ENCODE measurements around the gene EMSY.
"Not testable (repeated sequence)": the region's sequence is repeated elsewhere in the genome, so short reads cannot be mapped to it uniquely, and the experiment has no call there.

The EMSY gene

GRCh38 chr11:76524919-76525318 lies 80.1 kb downstream of the EMSY start:
- no peak for DNase-seq

- DNase-seq, result no peak
Observed at GRCh38 chr11:76526878-76527277, 82.1 kb downstream of the EMSY start.

GRCh38 chr11:76542436-76542835 lies 97.6 kb downstream of the EMSY start:
- no peak for DNase-seq

DNA sequence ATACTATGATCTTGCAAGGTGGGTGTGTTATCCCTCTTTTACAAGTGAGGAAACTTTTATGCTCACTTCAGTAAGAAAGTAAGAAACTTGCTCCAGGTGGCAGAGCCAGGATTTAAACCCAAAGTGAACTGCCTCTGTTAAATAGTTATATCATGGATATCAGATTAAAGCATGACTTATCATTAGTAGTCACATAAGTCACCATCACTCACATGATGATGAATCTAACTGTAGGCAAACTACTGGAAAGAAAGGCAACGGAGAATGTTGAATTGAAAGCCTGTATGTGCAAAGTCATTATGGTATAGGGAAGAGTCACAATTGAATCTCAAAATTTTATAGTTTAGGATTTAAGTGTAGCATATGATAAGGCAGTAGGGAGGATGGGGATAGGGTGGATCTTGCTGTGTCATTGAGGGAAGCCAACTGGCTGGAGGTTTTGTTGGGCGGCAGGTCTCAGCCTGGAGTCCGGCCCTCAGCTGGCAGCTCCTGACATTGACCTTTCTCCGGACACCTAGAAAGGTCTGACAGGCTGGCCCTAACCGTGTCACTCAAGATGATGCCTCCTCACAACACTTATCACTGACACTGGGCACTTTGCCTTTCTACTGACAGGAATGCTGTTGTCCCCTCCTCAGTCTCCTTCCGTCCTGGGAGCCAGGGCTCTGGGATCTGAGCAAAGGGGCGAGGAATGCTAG lies 98.3 kb downstream of the EMSY start:
- DNase-seq, result no peak

- no peak for DNase-seq
Observed at GRCh38 chr11:76550781-76551180, 106.0 kb downstream of the EMSY start.

DNA sequence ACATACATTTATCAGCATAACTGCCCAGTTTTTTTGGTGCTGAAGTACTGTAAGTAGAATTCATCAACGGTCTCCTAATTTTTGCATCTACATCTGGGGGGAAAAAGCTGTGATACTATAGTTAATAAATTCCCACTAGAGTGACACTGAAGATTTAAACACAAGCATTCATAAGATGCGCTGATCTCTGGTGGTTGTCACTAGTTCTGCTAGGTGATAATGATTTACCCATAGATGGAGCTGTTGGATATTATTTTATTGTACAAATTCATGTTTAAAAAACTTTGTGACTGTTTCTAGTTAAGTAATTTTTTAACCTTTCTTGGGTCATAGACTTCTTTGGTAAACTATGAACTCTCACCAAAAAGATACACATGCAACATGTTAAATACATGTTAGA lies 106.6 kb downstream of the EMSY start:
- no peak for DNase-seq

DNA sequence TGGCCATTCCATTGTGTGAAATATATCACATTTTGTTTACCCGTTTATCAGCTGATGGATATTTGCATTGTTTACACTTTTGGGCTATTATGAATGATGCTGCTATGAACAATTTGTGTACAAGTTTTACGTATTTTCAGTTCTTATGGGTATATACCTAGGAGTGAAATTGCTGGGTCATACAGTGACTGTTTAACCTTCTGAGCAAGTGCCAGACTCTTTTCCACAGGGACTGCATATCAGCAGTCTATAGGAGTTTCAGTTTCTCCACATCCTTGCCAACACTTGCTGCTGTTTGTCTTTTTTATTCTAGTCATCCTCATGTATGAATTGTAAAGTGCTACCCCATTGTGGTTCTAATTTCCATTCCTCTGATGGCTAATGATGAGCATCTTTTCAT lies 108.2 kb downstream of the EMSY start:
- DNase-seq, result no peak

DNA sequence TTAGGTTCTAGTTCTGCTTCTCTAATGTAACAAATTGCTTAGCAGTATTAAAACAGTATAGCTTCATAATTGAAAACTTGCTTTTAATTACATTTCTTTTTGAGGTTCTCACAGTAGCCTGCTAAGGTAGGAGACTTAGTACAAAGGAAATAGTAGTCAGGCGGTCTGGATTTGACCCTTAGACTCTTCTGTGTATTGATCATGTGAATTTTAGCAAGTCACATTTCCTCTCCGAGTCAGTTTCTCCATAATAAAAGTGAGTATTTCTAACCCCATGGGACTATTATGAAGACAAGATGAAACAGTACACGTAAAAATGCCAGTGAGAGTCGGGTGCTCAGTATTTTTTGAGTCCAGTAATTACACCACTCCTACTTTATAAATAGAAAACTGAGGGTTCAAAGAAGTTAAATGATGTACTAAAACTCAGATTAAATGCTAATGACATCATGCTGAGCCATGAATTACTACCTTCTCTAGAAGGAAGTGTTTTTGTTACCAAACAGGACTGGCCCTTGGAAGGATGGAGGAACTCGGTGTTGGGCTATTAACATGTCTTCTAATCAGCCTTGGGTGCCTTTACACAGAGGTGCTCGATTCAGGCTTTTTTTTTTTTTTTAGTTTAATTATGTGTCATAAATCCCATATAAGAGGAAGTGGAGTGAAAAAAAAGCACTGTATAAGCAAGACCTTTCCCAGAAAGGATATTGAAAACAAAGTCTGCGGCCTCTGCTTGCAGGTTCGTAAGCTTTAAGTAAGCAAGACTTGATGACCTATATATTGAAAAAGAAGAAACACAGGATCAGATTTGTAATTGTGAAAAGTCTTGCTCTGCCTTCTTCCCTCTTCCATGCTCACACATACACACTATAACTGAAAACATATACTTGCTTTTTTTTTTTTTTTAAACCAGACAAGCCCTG lies 109.0 kb downstream of the EMSY start:
- no peak for DNase-seq

DNA sequence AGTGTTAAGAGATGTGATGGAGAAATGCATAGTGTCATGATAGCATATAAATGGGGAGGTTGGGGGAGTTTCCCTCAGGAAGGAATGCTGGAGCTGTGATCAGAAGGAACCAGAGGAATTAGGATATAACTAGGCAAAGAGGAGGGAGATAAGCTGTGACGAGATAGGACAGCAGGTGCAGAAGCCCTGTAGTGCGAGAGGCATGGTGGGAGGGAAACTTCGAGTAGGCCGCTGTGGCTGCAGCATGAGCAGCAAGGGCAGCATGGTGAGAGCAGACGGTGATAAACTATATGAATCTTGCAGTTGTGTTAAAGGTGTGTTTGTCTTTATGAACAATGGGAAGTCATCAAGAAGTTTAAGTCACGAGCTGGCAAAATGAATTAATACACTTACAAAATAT lies 109.9 kb downstream of the EMSY start:
- no peak for DNase-seq

DNA sequence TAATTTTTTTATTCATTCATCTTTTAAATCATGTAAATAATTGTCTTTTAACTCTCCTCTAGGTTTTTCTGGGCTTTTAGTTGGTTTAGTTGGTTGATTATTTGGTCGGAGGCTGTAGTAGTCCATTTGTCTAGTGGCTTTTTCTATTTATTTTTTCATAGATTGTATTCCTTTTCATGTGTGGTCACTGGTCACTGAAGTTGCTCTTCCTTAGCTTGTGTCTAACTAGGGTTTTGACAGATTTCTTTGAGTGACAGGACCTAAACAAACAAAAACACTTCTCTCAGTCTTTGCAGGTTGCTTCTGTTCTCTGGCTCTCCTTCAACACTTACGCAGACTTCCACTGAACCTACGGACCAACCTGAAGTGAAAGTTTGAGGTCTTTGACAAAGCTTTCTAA lies 112.6 kb downstream of the EMSY start:
- DNase-seq, result no peak

- DNase-seq, result no peak
Observed at GRCh38 chr11:76558473-76558872, 113.7 kb downstream of the EMSY start.

- no peak for DNase-seq
Observed at GRCh38 chr11:76558891-76559290, 114.1 kb downstream of the EMSY start.

DNA sequence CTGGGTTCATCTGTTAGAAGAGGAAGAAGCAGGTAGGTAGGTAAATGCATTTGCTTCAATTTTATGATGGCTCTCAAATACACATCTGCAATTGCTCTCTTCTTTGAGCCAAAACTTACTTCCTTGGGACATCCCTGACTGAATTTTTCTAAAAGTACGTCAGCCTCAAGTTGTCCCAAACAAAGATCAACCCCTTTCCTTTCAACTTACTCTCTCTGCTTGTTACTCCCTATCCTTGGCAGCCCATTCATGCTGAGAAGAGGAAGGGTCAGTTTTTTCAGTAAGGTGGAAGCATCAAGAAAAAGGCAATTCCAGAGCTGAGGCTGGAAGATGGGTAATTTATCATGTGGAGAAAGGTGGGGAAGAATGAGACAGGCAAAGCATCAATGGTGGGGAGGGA lies 114.5 kb downstream of the EMSY start:
- DNase-seq, result no peak

- DNase-seq, result no peak
Observed at GRCh38 chr11:76560219-76560618, 115.4 kb downstream of the EMSY start.

DNA sequence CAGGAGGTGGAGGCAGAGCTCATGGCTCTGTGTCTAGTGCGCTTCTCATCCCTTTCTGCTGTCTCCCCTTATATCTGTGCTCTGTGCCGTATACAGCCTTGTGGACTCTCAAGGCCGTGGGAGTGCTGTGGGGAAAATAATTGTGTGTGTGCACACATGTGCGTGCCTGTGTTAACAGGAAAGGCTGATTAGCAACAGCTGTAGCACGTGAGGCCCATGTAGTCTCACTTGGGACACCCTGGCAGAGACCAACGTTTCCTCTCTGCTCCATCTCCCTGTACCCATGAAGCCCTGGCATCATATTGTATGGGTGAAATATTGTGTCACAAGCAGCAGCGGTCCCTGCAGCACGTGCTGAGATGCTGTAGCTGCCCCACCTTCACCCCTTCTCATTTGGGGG lies 116.4 kb downstream of the EMSY start:
- DNase-seq, result no peak

- DNase-seq, result no peak
Observed at GRCh38 chr11:76562541-76562940, 117.7 kb downstream of the EMSY start.

DNA sequence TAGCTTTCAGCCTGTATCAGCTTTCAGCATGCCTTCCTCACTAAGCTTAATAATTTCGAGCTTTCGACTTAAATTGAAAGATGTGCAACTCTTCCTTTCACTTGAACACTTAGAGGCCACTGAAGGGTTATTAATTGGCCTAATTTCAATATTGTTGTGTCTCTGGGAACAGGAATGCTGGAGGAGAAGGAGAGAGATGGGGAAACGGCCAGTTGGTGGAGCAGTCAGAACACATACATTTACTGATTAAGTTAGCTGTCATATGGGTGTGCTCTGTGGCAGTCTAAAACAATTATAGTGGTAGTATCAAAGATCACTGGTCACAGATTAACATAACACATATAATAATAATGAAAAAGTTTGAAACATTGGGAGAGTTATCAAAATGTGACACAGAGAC lies 119.5 kb downstream of the EMSY start:
- DNase-seq, result no peak

GRCh38 chr11:76566811-76567210 lies 122.0 kb downstream of the EMSY start:
- no peak for DNase-seq

GRCh38 chr11:76567261-76567660 lies 122.4 kb downstream of the EMSY start:
- no peak for DNase-seq

GRCh38 chr11:76568139-76568538 lies 123.3 kb downstream of the EMSY start:
- no peak for DNase-seq

DNA sequence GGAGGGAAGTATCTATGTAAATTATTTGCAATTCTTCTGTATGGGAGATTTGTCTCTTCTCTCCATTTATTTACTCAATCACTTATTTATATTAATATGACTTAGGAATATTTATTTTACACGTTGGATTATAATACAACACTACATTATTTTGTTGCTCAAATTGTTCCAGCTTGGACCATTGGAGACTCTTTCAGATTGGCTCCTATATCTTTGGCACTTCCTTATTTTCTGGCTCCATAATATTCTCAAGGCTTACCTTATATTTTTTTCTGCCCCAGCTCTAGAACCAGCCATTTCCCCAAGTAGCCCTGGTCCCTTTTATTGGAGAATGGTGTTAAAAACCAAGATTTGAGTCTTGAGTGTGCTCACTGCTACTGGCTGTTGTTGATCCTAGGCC lies 123.8 kb downstream of the EMSY start:
- no peak for DNase-seq

DNA sequence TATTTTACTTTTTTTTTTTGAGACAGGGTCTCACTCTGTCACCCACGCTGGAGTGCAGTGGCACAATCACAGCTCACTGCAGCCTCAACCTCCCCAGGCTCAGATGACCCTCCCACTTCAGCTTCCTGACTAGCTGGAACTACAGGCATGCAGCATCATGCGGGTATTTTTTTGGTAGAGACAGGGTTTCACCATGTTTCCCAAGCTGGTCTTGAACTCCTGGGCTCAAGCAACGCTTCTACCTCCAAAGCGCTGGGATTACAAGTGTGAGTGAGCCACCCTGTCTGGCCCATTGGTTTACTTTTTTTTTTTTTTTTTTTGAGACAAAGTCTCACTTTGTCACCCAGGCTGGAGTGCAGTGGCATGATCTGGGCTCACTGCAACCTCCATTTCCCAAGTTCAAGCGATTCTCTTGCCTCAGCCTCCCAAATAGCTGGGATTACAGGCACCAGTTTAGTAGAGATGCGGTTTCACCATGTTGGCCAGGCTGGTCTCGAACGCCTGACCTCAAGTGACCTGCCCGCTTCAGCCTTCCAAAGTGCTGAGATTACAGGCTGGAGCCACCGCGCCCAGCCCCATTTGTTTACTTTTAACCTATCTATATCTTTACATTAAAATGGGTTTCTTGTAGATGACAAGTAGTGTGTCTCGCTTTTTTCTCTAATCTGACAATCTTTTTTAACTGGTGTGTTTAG lies 127.5 kb downstream of the EMSY start:
- DNase-seq, result not testable (repeated sequence)

DNA sequence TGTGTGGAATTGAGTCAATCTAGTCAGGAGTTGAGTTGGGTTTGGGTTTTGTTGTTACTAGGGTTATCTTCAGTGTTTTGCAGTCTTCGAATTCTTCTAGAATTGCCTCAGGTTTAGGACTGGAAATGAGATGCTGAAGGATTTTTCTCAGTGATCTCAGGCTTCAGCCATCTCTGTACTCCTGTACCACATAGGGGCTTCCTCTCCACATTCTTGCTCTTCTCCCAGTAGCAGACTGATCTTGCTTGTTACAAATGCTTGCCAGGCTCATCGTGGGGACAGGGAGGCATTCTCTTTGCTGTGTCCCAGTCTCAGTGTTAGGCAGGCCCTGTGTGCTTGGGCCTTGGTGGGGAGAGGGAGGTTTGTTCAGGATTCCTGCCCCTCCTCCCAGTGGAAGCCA lies 129.6 kb downstream of the EMSY start:
- DNase-seq, result no peak

DNA sequence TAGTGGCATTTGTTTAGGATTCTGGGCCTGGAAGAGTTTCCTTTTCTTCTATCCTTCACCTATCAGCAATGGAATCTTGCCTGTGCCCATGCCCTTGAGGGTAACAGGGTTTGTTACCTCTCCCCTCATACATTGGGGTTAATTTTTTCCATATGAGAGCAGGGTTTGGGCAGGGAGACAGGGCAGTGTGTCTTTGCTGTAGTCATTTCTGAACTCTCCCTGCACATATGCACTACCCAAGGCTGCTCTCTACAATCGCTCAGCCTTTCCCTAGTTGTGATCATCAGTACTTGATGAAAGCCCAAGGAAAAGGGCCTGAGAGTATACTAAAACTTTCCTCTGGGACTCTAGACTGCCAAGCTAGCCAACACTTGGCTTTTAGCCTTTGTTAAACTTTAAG lies 130.1 kb downstream of the EMSY start:
- no peak for DNase-seq

Measured in NCI-H1048 (cell line).